Measurements from ENCODE around the gene LZTR1.

LZTR1 gene

DNA sequence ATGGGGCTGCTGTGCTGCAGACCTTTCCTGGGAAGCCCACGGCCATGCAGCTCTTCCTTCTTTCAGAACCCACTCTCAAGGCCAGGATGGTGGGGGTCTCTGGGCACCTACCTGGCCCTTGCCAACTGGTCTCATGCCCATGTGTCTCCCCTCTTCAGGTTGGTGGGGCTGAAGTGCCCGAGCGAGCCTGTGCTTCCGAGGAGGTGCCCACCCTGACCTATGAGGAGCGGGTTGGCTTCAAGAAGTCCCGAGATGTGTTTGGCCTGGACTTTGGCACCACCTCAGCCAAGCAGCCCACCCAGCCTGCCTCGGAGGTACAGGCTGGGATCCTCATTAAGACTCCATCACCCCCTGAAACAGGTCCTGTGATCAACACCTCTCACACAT is 10.0 kb downstream of the LZTR1 start:
- Histone ChIP-seq H3K9me3 (replicated peaks; ENCODE audit: insufficient read depth, low read length) (no peaks in the 10 kb centered on the region), H4K20me1 (ENCODE audit: insufficient read depth, low read length) (no peaks in the 10 kb centered on the region), H3F3A (ENCODE audit: insufficient read depth, low read length) (no peaks in the 10 kb centered on the region), H3K27ac (ENCODE audit: low read length) (no peak overlapping the region), H3K36me3 (replicated peaks; ENCODE audit: insufficient read depth, low read length) (no peaks in the 10 kb centered on the region), H3K79me2 (ENCODE audit: low read length) (no peaks in the 10 kb centered on the region), H3K9me2 (replicated peaks; ENCODE audit: insufficient read depth, low read length) (no peaks in the 10 kb centered on the region), H3K4me1 (ENCODE audit: low read length) (no peaks in the 10 kb centered on the region), H3K27me3 (replicated peaks; ENCODE audit: insufficient read depth, low read length) (no peaks in the 10 kb centered on the region), H3K4me3 (ENCODE audit: low read length) (no peak overlapping the region), H3K9ac (ENCODE audit: low read length) (no peak overlapping the region), H3K4me2 (ENCODE audit: low read depth, low read length) (no peak overlapping the region), H2AFZ (ENCODE audit: low read length) (no peak overlapping the region)
- DNase-seq = no peak
- TF ChIP-seq, protein P1, sequence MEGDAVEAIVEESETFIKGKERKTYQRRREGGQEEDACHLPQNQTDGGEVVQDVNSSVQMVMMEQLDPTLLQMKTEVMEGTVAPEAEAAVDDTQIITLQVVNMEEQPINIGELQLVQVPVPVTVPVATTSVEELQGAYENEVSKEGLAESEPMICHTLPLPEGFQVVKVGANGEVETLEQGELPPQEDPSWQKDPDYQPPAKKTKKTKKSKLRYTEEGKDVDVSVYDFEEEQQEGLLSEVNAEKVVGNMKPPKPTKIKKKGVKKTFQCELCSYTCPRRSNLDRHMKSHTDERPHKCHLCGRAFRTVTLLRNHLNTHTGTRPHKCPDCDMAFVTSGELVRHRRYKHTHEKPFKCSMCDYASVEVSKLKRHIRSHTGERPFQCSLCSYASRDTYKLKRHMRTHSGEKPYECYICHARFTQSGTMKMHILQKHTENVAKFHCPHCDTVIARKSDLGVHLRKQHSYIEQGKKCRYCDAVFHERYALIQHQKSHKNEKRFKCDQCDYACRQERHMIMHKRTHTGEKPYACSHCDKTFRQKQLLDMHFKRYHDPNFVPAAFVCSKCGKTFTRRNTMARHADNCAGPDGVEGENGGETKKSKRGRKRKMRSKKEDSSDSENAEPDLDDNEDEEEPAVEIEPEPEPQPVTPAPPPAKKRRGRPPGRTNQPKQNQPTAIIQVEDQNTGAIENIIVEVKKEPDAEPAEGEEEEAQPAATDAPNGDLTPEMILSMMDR (IDR thresholded peaks at IDR 0.05; ENCODE audit: low read length) = no peak
- TF ChIP-seq EZH2phosphoT487 (IDR thresholded peaks at IDR 0.05; ENCODE audit: low read length) = no peak
- TF ChIP-seq EZH2 (optimal IDR thresholded peaks at IDR 0.05; ENCODE audit: low read depth, low read length) = no peak

DNA sequence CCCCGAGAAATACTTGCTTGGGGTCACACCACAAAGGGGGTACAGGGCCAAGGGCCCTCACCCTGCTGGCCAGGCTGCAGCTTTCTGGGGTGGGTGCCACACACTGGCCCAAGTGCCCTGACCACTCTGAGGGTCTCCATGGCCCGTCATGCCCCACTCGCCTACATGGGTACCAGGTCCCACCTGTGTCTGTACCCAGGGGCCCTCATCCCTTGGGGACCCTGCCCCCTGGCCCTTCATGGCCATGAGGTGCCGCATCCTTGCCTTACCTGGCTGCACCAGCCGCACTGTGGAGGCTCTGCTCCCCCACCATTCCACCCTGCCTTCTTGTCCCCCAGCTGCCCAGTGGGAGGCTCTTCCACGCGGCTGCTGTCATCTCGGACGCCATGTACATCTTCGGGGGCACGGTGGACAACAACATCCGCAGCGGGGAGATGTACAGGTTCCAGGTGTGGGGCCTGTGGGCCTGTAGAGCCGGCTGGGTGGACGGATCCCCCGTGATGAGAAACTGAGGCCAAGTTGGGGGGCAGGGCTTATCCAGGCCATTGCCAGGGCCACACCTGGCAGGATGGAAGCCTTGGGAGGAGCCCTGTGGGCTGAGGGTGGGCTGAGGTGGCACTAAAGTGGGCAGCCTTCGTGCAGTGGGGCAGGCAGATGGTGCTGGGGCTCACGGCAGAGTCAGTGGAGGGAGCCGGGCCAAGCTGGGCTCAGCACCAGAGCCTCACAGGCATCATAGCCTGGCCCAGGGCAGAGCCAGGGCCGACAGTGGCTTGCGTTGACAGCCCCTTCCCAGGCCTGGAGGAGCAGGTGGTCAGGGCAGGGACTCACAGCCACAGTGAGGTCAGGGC is 10.6 kb downstream of the LZTR1 start:
- Histone ChIP-seq H3K4me1 (ENCODE audit: low read length) (no peaks in the 10 kb centered on the region), H4K20me1 (ENCODE audit: insufficient read depth, low read length) (no peaks in the 10 kb centered on the region), H3K4me3 (ENCODE audit: low read length) (no peak overlapping the region), H3K9me3 (replicated peaks; ENCODE audit: insufficient read depth, low read length) (no peaks in the 10 kb centered on the region), H2AFZ (ENCODE audit: low read length) (no peak overlapping the region), H3K9me2 (replicated peaks; ENCODE audit: insufficient read depth, low read length) (no peaks in the 10 kb centered on the region), H3K79me2 (ENCODE audit: low read length) (no peaks in the 10 kb centered on the region), H3K9ac (ENCODE audit: low read length) (no peak overlapping the region), H3K27ac (ENCODE audit: low read length) (no peak overlapping the region), H3K4me2 (ENCODE audit: low read depth, low read length) (no peak overlapping the region), H3F3A (ENCODE audit: insufficient read depth, low read length) (no peaks in the 10 kb centered on the region), H3K27me3 (replicated peaks; ENCODE audit: insufficient read depth, low read length) (no peaks in the 10 kb centered on the region), H3K36me3 (replicated peaks; ENCODE audit: insufficient read depth, low read length) (no peaks in the 10 kb centered on the region)
- no peak for DNase-seq
- TF ChIP-seq, protein P1 (IDR thresholded peaks at IDR 0.05; ENCODE audit: low read length) = no peak
- no peak for TF ChIP-seq EZH2 (optimal IDR thresholded peaks at IDR 0.05; ENCODE audit: low read depth, low read length)
- TF ChIP-seq EZH2phosphoT487 (IDR thresholded peaks at IDR 0.05; ENCODE audit: low read length) = no peak

DNA sequence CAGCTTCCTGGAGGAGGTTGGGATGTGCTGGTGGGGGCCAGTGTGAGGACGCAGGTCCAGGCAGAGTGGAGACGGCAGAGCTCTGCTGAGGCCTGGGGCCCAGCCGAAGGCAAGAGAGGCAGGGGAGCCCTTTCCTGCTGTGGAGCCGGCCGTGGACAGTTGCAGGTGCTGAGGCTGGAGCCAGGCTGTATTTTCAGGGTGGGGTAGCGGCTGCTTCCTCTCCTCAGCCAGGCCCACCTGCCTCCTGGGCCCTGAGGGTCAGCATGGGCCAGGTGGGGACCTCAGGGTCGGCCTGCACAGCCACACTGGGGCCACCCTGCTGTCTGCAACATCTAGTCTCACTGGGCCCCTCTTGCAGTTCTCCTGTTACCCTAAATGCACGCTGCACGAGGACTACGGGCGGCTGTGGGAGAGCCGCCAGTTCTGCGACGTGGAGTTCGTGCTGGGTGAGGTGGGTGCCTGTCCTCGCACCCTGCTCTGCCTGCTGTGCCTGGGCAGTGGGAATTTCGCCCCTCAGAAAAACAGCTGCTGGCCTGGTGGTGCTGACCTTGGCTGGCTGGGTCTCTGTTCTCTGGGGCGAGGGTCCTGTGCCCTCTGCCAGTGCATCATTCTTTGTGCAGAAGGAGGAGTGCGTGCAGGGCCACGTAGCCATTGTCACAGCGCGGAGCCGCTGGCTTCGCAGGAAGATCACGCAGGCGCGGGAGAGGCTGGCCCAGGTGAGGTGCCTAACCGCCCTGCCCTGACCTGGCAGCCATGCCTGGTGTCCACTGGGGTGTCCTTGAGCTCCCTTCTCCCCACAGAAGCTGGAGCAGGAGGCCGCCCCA is 11.4 kb downstream of the LZTR1 start:
- Histone ChIP-seq H3F3A (ENCODE audit: insufficient read depth, low read length) (no peaks in the 10 kb centered on the region; the same call in 1 of the 2 replicates), H3K9me3 (replicated peaks; ENCODE audit: insufficient read depth, low read length) (no peaks in the 10 kb centered on the region), H3K9me2 (replicated peaks; ENCODE audit: insufficient read depth, low read length) (no peaks in the 10 kb centered on the region), H3K4me1 (ENCODE audit: low read length) (no peaks in the 10 kb centered on the region), H3K79me2 (ENCODE audit: low read length) (no peaks in the 10 kb centered on the region), H3K9ac (ENCODE audit: low read length) (no peak overlapping the region), H3K4me3 (ENCODE audit: low read length) (no peak overlapping the region), H3K36me3 (replicated peaks; ENCODE audit: insufficient read depth, low read length) (no peaks in the 10 kb centered on the region), H4K20me1 (ENCODE audit: insufficient read depth, low read length) (no peaks in the 10 kb centered on the region), H3K27me3 (replicated peaks; ENCODE audit: insufficient read depth, low read length) (no peaks in the 10 kb centered on the region), H3K27ac (ENCODE audit: low read length) (no peak overlapping the region), H2AFZ (ENCODE audit: low read length) (no peak overlapping the region), H3K4me2 (ENCODE audit: low read depth, low read length) (no peak overlapping the region)
- no peak for DNase-seq
- no peak for TF ChIP-seq EZH2 (optimal IDR thresholded peaks at IDR 0.05; ENCODE audit: low read depth, low read length)
- no peak for TF ChIP-seq EZH2phosphoT487 (IDR thresholded peaks at IDR 0.05; ENCODE audit: low read length)
- TF ChIP-seq, protein P1 (IDR thresholded peaks at IDR 0.05; ENCODE audit: low read length) = no peak

Measured in MM.1S (cell line).